PC-9 (cell line): Measurements from ENCODE around the gene ACSL5. TPM values are rescaled to one million over a fixed set of nuclear protein-coding genes. Genes with fewer than 3 reads are reported as not detected.

ENCODE experiments used
- BruUV-seq: library from RNA; stranded (reverse); fragments of 400-500 nt; replicated peaks from 2 replicates; lab custom pipeline; 2021; lab: Mats Ljungman, UMichigan
- CTCF ChIA-PET: fragments of 300-600 bp; sonication (Branson Sonifier 250); formaldehyde crosslinking; loops from one replicate; lab custom pipeline; 2022; ENCODE audit warnings: antibody characterized with exemption; lab: Charles Lee
- POLR2A ChIA-PET: fragments of 300-600 bp; sonication (Branson Sonifier 250); formaldehyde crosslinking; loops from one replicate; lab custom pipeline; 2022; ENCODE audit warnings: antibody characterized with exemption; ENCODE audit not compliant: unreplicated experiment; lab: Charles Lee
- DNase-seq, 2 experiments: peaks; one replicate each; pipeline versions ENCODE4 v3.0.0 to v3.0.0-alpha.2; 2015 to 2022; ENCODE audit warnings: mixed read lengths in 1 of 2
- H2AFZ ChIP-seq: fragments of 200-600 bp; sonication (generic); 2 replicates; pipeline ENCODE4 v1.8.1; 2017; ENCODE audit warnings: antibody characterized with exemption
- H3F3A ChIP-seq: fragments of 200-600 bp; sonication (generic); 2 replicates; pipeline ENCODE4 v1.8.1; 2017; ENCODE audit warnings: antibody characterized with exemption, mild to moderate bottlenecking, low read depth; ENCODE audit not compliant: insufficient read depth
- H3K27ac ChIP-seq: fragments of 200-600 bp; sonication (generic); 2 replicates; pipeline ENCODE4 v1.6.1; 2016; ENCODE audit warnings: mixed run types
- H3K27me3 ChIP-seq: fragments of 200-600 bp; sonication (generic); 2 replicates; pipeline ENCODE4 v1.6.1; 2016; ENCODE audit warnings: low read depth, mixed run types; ENCODE audit not compliant: insufficient read depth
- H3K36me3 ChIP-seq: fragments of 200-600 bp; sonication (generic); 2 replicates; pipeline ENCODE4 v1.6.1; 2016; ENCODE audit warnings: low read depth, mixed run types
- H3K4me1 ChIP-seq: fragments of 200-600 bp; sonication (generic); replicated peaks from 2 replicates; pipeline ENCODE4 v1.6.1; 2016; ENCODE audit warnings: mixed run types; ENCODE audit not compliant: insufficient read depth
- H3K4me2 ChIP-seq: fragments of 200-600 bp; sonication (generic); 2 replicates; pipeline ENCODE4 v1.6.1; 2017; ENCODE audit warnings: mixed run types
- H3K4me3 ChIP-seq: fragments of 200-600 bp; sonication (generic); 2 replicates; pipeline ENCODE4 v1.6.1; 2016; ENCODE audit warnings: mixed run types
- H3K79me2 ChIP-seq: fragments of 200-600 bp; sonication (generic); 2 replicates; pipeline ENCODE4 v1.6.1; 2017; ENCODE audit warnings: low read depth, mixed run types
- H3K9me2 ChIP-seq: fragments of 200-600 bp; sonication (generic); 2 replicates; pipeline ENCODE4 v1.8.1; 2017; ENCODE audit warnings: mild to moderate bottlenecking; ENCODE audit not compliant: insufficient read depth
- H3K9me3 ChIP-seq: fragments of 200-600 bp; sonication (generic); 2 replicates; pipeline ENCODE4 v1.8.1; 2016; ENCODE audit warnings: low read depth; ENCODE audit not compliant: insufficient read depth
- H4K20me1 ChIP-seq: fragments of 200-600 bp; sonication (generic); 2 replicates; pipeline ENCODE4 v1.8.1; 2017; ENCODE audit not compliant: insufficient read depth
- EZH2 ChIP-seq: fragments of 200-600 bp; sonication (generic); IDR thresholded peaks from 2 replicates; pipeline ENCODE4 v1.8.0; 2017; ENCODE audit warnings: antibody characterized with exemption, low read depth
- intact Hi-C: fragments of 100-400 bp; cut with micrococcal nuclease; formaldehyde crosslinking; loops from one replicate; pipeline ENCODE4 v1.10.0; 2022; ENCODE audit not compliant: unreplicated experiment
- total RNA-seq: library from RNA; stranded (reverse); gene quantifications from 2 replicates; pipeline ENCODE4 v1.2.3, GENCODE V29; 2021
- TF ChIP-seq, protein P1 (sequence below): fragments of 200-600 bp; sonication (generic); conservative IDR thresholded peaks from 2 replicates; pipeline ENCODE4 v1.6.1; 2017; ENCODE audit warnings: mixed run types, antibody characterized with exemption, mild to moderate bottlenecking, moderate library complexity

The ACSL5 gene
- total RNA-seq, 1 experiment from 2014 or later = 21.4 TPM

DNA sequence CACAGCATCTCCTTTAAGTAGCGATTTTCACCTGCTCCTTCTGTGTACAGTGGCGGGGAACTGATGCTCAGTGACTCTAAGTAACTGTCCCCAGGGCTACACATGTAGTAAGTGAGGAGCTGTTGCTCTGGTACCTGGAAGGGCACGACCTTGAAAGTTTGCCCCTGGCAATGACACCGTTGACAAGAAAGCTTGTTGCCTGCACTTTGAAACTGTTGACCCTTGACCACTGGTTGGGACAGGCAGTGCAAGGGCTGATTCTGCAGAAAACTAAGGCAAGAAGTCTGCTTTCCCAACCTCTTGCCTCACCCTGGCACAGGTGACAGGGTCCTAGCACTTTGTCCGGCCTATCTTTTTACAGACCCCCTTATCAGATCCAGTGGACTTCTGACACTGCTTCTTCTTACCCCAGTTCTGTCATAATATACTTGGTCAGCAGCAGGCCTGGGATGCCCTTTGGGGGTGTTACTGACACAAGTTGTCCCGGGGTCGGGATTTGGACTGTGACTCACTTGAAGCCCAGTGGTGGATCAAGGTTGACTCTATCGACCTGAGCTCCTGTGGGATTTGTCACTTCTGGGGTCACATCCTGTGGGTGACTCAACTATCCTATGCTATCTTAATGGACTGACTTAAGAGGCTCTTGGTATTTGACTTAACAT lies 5.8 kb downstream of the ACSL5 start:
- H3K9me3 ChIP-seq = no peaks in the 10 kb centered on the region
- peaks cover 83% of the 10 kb centered on the region for H3K4me1 ChIP-seq
- POLR2A ChIA-PET = no interaction called here
- CTCF ChIA-PET = no interaction called here
- H3K36me3 ChIP-seq = peaks cover 4% of the 10 kb centered on the region; the same call in 1 of the 2 replicates
- no peak overlapping the region for H2AFZ ChIP-seq
- TF ChIP-seq EZH2 = no peak
- TF ChIP-seq, protein P1, sequence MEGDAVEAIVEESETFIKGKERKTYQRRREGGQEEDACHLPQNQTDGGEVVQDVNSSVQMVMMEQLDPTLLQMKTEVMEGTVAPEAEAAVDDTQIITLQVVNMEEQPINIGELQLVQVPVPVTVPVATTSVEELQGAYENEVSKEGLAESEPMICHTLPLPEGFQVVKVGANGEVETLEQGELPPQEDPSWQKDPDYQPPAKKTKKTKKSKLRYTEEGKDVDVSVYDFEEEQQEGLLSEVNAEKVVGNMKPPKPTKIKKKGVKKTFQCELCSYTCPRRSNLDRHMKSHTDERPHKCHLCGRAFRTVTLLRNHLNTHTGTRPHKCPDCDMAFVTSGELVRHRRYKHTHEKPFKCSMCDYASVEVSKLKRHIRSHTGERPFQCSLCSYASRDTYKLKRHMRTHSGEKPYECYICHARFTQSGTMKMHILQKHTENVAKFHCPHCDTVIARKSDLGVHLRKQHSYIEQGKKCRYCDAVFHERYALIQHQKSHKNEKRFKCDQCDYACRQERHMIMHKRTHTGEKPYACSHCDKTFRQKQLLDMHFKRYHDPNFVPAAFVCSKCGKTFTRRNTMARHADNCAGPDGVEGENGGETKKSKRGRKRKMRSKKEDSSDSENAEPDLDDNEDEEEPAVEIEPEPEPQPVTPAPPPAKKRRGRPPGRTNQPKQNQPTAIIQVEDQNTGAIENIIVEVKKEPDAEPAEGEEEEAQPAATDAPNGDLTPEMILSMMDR = no peak
- H3K4me3 ChIP-seq = no peak overlapping the region
- peaks cover 53% of the 10 kb centered on the region for H3F3A ChIP-seq
- no TSS peak for BruUV-seq
- H4K20me1 ChIP-seq = no peaks in the 10 kb centered on the region
- peak in 1 of 2 experiments; percentile 93 for DNase-seq
- H3K9me2 ChIP-seq = no peaks in the 10 kb centered on the region
- peak overlapping the region; percentile 78 for H3K27ac ChIP-seq
- peaks cover 61% of the 10 kb centered on the region for H3K79me2 ChIP-seq
- intact Hi-C loops = no loop called here
- H3K4me2 ChIP-seq = peak overlapping the region; percentile 40
- H3K27me3 ChIP-seq = no peaks in the 10 kb centered on the region

DNA sequence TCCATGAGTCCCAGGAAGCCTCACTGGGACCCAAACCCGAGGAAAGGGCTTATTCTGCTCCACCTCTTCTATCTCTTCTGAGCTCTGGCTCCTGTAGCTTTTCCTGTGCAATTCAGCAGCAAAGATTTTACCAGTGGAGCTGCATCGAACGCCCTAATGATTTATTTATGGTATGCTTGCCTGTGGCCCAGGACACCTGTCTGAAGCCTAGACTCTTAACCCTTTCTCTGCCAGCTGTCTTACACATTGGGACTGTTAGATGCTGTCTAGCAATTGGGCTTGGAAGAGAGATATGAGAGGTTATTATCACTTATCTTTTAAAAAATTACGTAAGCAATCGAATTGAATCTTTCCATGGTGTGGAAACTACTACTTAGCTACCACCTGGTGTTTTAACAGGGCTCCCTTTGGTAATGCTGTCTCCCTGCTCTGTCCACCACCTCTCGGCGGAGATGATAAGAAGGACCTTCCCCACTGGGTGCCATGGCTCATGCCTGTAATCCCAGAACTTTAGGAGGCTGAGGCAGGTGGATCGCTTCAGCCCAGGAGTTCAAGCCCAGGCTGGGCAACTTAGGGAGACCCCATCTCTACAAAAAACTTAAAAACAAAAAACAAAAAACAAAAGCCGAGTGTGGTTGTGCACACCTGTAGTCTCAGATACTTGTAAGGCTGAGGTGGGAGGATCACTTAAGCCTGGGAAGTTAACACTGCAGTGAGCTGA lies 8.8 kb downstream of the ACSL5 start:
- TF ChIP-seq EZH2 = no peak
- TF ChIP-seq, protein P1 = no peak
- Histone ChIP-seq H2AFZ (no peak overlapping the region), H3K27ac (peak overlapping the region; percentile 94), H3K4me2 (peak overlapping the region; percentile 56), H4K20me1 (no peaks in the 10 kb centered on the region), H3K4me3 (no peak overlapping the region), H3F3A (peaks cover 47% of the 10 kb centered on the region), H3K9me2 (no peaks in the 10 kb centered on the region), H3K79me2 (peaks cover 75% of the 10 kb centered on the region), H3K36me3 (peaks cover 4% of the 10 kb centered on the region; the same call in 1 of the 2 replicates), H3K27me3 (no peaks in the 10 kb centered on the region), H3K9me3 (no peaks in the 10 kb centered on the region), H3K4me1 (peaks cover 88% of the 10 kb centered on the region)
- intact Hi-C loops = loop anchor here (2.0 kb wide), 1 partner anchor 22 kb away; no protein-coding TSS in a partner anchor
- DNase-seq = no peak
- ChIA-PET CTCF (no interaction called here), POLR2A (interaction anchor here (0.5 to 0.8 kb wide), 3 partner anchors 50 to 384 kb away, joined by 3 to 9 read pairs (median 7); no protein-coding TSS in a partner anchor)
- BruUV-seq = no TSS peak

DNA sequence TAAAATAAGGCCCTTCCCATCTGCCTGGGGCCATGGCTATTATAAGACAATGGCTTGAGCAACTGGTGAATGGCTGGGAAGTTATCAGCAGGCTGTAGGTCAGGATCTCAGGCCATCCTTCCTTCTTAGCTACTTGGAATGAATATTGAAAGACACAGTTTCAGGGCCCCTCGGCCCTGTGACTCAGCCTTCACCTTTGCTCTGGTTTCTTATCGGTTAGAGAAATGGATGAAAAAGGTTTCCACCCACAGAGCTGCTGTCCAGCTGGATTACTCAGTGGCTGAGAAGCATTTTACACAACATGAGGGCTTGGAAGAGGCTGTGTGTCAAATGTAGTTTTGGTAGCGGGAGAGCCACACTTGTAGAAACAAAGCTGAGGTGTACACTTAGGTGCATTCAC lies 9.4 kb downstream of the ACSL5 start:
- peak; percentile 56 to 92 for DNase-seq
- Histone ChIP-seq H3K27me3 (no peaks in the 10 kb centered on the region), H3K4me2 (peak overlapping the region; percentile 56), H3K9me3 (no peaks in the 10 kb centered on the region), H3K79me2 (peaks cover 73% of the 10 kb centered on the region), H3K27ac (peak overlapping the region; percentile 94), H3K9me2 (no peaks in the 10 kb centered on the region), H3K36me3 (peaks cover 4% of the 10 kb centered on the region; the same call in 1 of the 2 replicates), H3F3A (peaks cover 49% of the 10 kb centered on the region), H3K4me1 (peaks cover 89% of the 10 kb centered on the region), H4K20me1 (no peaks in the 10 kb centered on the region), H2AFZ (no peak overlapping the region), H3K4me3 (no peak overlapping the region)
- no TSS peak for BruUV-seq
- TF ChIP-seq EZH2 = no peak
- TF ChIP-seq, protein P1 = no peak
- intact Hi-C loops = loop anchor here (2.0 kb wide), 1 partner anchor 21 kb away; no protein-coding TSS in a partner anchor
- ChIA-PET POLR2A (interaction anchor here (0.5 to 0.7 kb wide), 3 partner anchors 42 to 383 kb away, joined by 3 to 9 read pairs (median 4); no protein-coding TSS in a partner anchor), CTCF (interaction anchor here (0.5 to 0.6 kb wide), 3 partner anchors 33 to 63 kb away, joined by 3 to 6 read pairs (median 4); partner anchors contain the start of gene ZDHHC6)
